ENCODE results near the gene DENND2D. TPM values are rescaled to one million over a fixed set of nuclear protein-coding genes. Genes with fewer than 3 reads are reported as not detected.

The DENND2D gene
- total and polyA plus RNA-seq, 10 of the 15 experiments (the other 5 are each of a cell fraction or from before 2014, with no cell fraction given), result 149 to 375 (median 172) TPM

GRCh38 chr1:111221633-111222291, 21.3 kb upstream of the DENND2D start:
- H3K27ac ChIP-seq (ENCODE audit: control insufficient read depth, insufficient read depth), result peak overlapping the region; percentile 100
- peaks cover 90% of the 10 kb centered on the region for H3K4me1 ChIP-seq (ENCODE audit: control insufficient read depth, insufficient read depth, low read length)
- H3K36me3 ChIP-seq (ENCODE audit: control insufficient read depth in 2 of 2, insufficient read depth in 2 of 2, low read length in 1 of 2), result no peaks in the 10 kb centered on the region
- peaks cover 15% of the 10 kb centered on the region for H3K79me2 ChIP-seq (ENCODE audit: control insufficient read depth, insufficient read depth, low read length)
- H3K4me2 ChIP-seq (ENCODE audit: control insufficient read depth, insufficient read depth), result peak overlapping the region; percentile 93
- peak overlapping the region; percentile 97 for H3K9ac ChIP-seq (ENCODE audit: control insufficient read depth, insufficient read depth, low read length)
- ChIA-PET RAD21 (ENCODE audit: unreplicated experiment) (interaction anchor here (1.0 to 9.9 kb wide), 14 partner anchors 24 to 475 kb away, joined by 3 to 542 read pairs (median 11); partner anchors contain the start of genes CD53, CEPT1, DENND2D and DRAM2), CTCF (interaction anchor here (0.7 to 8.9 kb wide), 12 partner anchors 10 to 533 kb away, joined by 3 to 239 read pairs (median 3); partner anchors contain the start of genes CEPT1, DENND2D and DRAM2), SMC1A (ENCODE audit: uncharacterized antibody, unreplicated experiment) (interaction anchor here (0.8 to 12.4 kb wide), 20 partner anchors 11 to 381 kb away, joined by 3 to 284 read pairs (median 7); partner anchors contain the start of genes CD53, CEPT1, DENND2D and DRAM2), POLR2A (interaction anchor here (0.6 to 8.8 kb wide), 11 partner anchors 9 to 349 kb away, joined by 3 to 371 read pairs (median 4); partner anchors contain the start of genes CD53, CEPT1, DENND2D and DRAM2)
- no peaks in the 10 kb centered on the region for H4K20me1 ChIP-seq (ENCODE audit: control insufficient read depth, insufficient read depth)
- DNase-seq (ENCODE audit: low read depth, low spot score) (peak; percentile 100), FAIRE-seq (peak; percentile 87), ATAC-seq (peak; percentile 67)
- H3K27me3 ChIP-seq (replicated peaks in 1 of 2; ENCODE audit: control insufficient read depth in 2 of 2, insufficient read depth in 2 of 2, low read length in 1 of 2), result no peaks in the 10 kb centered on the region
- intact Hi-C loops (cut with micrococcal nuclease; ENCODE audit: unreplicated experiment) (loop anchor here (1.0 to 10.0 kb wide), 14 partner anchors 18 to 587 kb away; partner anchors contain the start of genes C1orf162, CEPT1, DRAM2 and LRIF1), in situ Hi-C loops (cut with MboI) (loop anchor here (5.0 to 10.0 kb wide), 3 partner anchors 111 to 543 kb away; no protein-coding TSS in a partner anchor)
- no peak overlapping the region for H2AFZ ChIP-seq (ENCODE audit: control insufficient read depth, low read depth, low read length)
- BruUV-seq (replicated peaks), result no TSS peak
- peak overlapping the region; percentile 23; the same call in 1 of the 2 replicates for H3K4me3 ChIP-seq
- 1% methylated on average over 5 of the region's 5 CpGs for WGBS (ENCODE audit: insufficient coverage, insufficient replicate concordance, low lambda C conversion rate, missing lambda C conversion rate)
- no peaks in the 10 kb centered on the region for H3K9me3 ChIP-seq (replicated peaks; ENCODE audit: control insufficient read depth, insufficient read depth, low read length)
- TF ChIP-seq RUNX3 (IDR thresholded peaks at IDR 0.05; ENCODE audit: low read length), result no peak
- TF ChIP-seq ZNF622 (IDR thresholded peaks at IDR 0.05), result no peak
- no peak for TF ChIP-seq KDM1A (IDR thresholded peaks at IDR 0.05; ENCODE audit: borderline replicate concordance)
- peak; percentile 15 for TF ChIP-seq SIX5 (IDR thresholded peaks at IDR 0.05; ENCODE audit: low read depth, low read length, severe bottlenecking)
- no peak for TF ChIP-seq ESRRA (IDR thresholded peaks at IDR 0.05; ENCODE audit: low read length)
- no peak for TF ChIP-seq NR2F1 (conservative IDR thresholded peaks at IDR 0.05)
- TF ChIP-seq BCL11A (IDR thresholded peaks at IDR 0.05; ENCODE audit: low read depth, low read length), result peak; percentile 97
- TF ChIP-seq ZSCAN29 (IDR thresholded peaks at IDR 0.05), result no peak
- TF ChIP-seq HDGF (IDR thresholded peaks at IDR 0.05), result no peak; the same call in 1 of the 2 replicates
- TF ChIP-seq FOS (IDR thresholded peaks at IDR 0.05; ENCODE audit: borderline replicate concordance, extremely low read depth, insufficient read length), result no peak
- TF ChIP-seq MYC (IDR thresholded peaks at IDR 0.05; ENCODE audit: insufficient read depth, insufficient read length, insufficient replicate concordance, low read length, severe bottlenecking), result no peak
- no peak for TF ChIP-seq RELA (IDR thresholded peaks at IDR 0.05; ENCODE audit: borderline replicate concordance, partially characterized antibody)
- TF ChIP-seq IRF5 (IDR thresholded peaks at IDR 0.05; ENCODE audit: borderline replicate concordance), result no peak; the same call in 1 of the 2 replicates
- no peak for TF ChIP-seq ZBTB40 (IDR thresholded peaks at IDR 0.05; ENCODE audit: borderline replicate concordance)
- TF ChIP-seq HDAC2 (IDR thresholded peaks at IDR 0.05), result no peak
- TF ChIP-seq JUND (IDR thresholded peaks at IDR 0.05; ENCODE audit: low read depth, low read length), result no peak; the same call in 1 of the 2 replicates
